Measurements from ENCODE around the gene TSSC4.

Gene TSSC4

DNA sequence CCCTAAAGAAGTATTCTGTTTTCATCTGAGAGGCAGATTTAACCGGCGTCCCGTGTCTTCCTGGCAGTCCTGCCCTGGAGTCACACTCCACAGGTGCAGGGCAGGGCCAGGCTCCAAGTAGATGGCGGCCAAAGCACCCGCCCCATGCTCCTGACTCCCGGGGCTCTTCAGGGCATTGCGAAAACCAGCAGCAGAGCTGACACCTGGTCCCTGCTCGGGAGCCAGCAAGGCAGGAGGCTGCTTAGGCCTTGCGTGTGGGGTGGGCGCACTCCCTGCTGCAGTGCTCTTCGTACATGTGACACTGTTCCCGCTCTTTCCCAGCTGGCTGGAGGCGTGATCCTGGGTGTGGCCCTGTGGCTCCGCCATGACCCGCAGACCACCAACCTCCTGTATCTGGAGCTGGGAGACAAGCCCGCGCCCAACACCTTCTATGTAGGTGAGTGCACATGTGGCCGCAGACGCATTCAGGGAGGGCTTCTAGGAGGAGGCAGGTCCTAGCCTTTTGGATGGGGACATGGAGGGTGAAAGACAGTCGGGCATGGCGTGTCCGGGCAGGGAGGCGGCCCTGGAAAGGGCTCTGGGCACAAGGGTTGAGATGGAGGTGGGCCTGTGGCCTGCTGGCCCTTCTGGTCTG, 10.3 kb upstream of the TSSC4 start:
- no peak overlapping the region for H3K27ac ChIP-seq (ENCODE audit: low read length)
- no peak overlapping the region for H3K9ac ChIP-seq (ENCODE audit: low read length)
- H3K4me1 ChIP-seq (ENCODE audit: low read length) = peaks cover 7% of the 10 kb centered on the region; the same call in 1 of the 2 replicates

DNA sequence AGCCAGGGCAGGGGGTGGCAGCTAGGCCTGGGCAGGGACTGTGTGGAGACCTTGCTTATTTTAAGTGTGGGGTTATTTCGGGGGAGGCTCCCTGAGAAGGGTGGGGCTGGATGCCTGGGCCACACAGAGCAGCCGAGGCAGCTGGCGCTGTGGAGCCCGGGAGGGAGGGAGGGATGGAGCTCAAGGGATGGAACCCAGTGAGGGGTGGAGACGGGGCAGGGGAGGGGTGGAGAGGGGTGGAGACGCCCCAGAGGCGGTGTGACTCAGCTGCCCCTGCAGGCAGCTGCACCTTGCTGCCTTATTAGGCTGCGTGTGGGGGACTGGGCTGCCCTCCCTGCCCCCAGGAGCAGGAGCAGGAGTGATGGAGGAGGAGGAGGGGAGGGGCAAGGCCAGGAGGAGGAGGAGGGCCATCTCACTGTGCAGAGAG, 9.8 kb upstream of the TSSC4 start:
- Histone ChIP-seq H4K20me1 (ENCODE audit: insufficient read depth, low read length) (peaks cover 65% of the 10 kb centered on the region), H3K9me3 (ENCODE audit: insufficient read depth, low read length) (no peaks in the 10 kb centered on the region), H3K4me1 (ENCODE audit: low read length) (0 out of 2 replicates have a peak, but pooled peaks cover 3% of the 10 kb centered on the region), H3K36me3 (replicated peaks; ENCODE audit: low read depth, low read length) (peaks cover 4% of the 10 kb centered on the region), H2AFZ (ENCODE audit: low read depth, low read length) (no peak overlapping the region), H3K27ac (ENCODE audit: low read length) (no peak overlapping the region), H3K9ac (ENCODE audit: low read length) (no peak overlapping the region), H3K27me3 (ENCODE audit: low read depth, low read length) (no peaks in the 10 kb centered on the region), H3K4me3 (ENCODE audit: low read length) (no peak overlapping the region), H3K4me2 (ENCODE audit: low read length) (no peak overlapping the region), H3K79me2 (ENCODE audit: low read length) (peaks cover 55% of the 10 kb centered on the region)
- TF ChIP-seq EZH2phosphoT487 (IDR thresholded peaks at IDR 0.05; ENCODE audit: low read depth) = no peak
- TF ChIP-seq, protein P1, sequence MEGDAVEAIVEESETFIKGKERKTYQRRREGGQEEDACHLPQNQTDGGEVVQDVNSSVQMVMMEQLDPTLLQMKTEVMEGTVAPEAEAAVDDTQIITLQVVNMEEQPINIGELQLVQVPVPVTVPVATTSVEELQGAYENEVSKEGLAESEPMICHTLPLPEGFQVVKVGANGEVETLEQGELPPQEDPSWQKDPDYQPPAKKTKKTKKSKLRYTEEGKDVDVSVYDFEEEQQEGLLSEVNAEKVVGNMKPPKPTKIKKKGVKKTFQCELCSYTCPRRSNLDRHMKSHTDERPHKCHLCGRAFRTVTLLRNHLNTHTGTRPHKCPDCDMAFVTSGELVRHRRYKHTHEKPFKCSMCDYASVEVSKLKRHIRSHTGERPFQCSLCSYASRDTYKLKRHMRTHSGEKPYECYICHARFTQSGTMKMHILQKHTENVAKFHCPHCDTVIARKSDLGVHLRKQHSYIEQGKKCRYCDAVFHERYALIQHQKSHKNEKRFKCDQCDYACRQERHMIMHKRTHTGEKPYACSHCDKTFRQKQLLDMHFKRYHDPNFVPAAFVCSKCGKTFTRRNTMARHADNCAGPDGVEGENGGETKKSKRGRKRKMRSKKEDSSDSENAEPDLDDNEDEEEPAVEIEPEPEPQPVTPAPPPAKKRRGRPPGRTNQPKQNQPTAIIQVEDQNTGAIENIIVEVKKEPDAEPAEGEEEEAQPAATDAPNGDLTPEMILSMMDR (IDR thresholded peaks at IDR 0.05; ENCODE audit: low read depth, low read length) = no peak

More for the DNA sequence above, 10.3 kb upstream of the TSSC4 start:
- Histone ChIP-seq H3K4me2 (ENCODE audit: low read length) (no peak overlapping the region), H2AFZ (ENCODE audit: low read depth, low read length) (no peak overlapping the region), H4K20me1 (ENCODE audit: insufficient read depth, low read length) (peaks cover 71% of the 10 kb centered on the region), H3K36me3 (replicated peaks; ENCODE audit: low read depth, low read length) (peaks cover 4% of the 10 kb centered on the region), H3K79me2 (ENCODE audit: low read length) (peaks cover 60% of the 10 kb centered on the region), H3K4me3 (ENCODE audit: low read length) (no peak overlapping the region), H3K27me3 (ENCODE audit: low read depth, low read length) (no peaks in the 10 kb centered on the region), H3K9me3 (ENCODE audit: insufficient read depth, low read length) (no peaks in the 10 kb centered on the region)
- TF ChIP-seq, protein P1 (IDR thresholded peaks at IDR 0.05; ENCODE audit: low read depth, low read length) = no peak
- TF ChIP-seq EZH2phosphoT487 (IDR thresholded peaks at IDR 0.05; ENCODE audit: low read depth) = no peak

DNA sequence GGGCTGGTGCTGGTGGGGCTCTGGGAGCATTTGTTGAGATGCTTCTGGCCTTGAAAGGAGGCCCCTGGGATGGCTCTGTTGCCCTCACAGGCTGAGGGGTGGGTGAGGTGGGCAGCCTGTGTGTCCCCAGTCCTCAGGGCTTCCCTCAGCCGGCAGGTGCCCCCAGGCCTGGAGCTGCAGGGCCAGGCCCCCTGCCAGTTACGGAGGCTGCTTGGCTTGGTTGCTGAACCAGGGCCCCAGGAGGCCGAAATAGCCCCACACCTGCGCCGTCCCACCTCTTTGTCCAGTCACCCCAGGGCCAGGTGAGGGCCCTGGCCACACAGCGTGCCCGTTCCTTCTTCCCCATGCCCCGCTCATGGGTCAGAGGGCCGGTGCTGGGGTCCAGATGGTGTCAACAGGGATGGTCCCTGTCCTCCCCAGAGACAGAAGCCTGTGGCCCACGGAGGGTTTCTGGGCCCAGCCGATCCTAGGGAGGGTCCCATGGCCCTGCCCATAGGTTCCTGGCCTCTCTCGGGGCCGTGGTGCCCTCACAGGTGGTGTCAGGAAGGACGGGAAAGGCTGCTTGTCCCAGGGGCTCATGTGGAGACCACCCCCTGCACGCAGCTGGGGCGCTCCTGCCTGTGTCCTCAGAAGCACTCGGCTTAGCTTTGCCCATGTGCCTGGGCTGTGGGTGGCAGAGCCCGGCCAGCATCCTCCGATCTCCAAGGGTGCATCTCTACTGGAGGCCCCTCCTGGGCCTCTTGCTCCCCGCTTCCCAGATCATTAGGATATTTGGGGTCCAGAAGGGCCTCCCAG, 9.2 kb upstream of the TSSC4 start:
- Histone ChIP-seq H3K27ac (ENCODE audit: low read length) (no peak overlapping the region), H2AFZ (ENCODE audit: low read depth, low read length) (no peak overlapping the region), H3K9ac (ENCODE audit: low read length) (no peak overlapping the region), H4K20me1 (ENCODE audit: insufficient read depth, low read length) (peaks cover 59% of the 10 kb centered on the region), H3K9me3 (ENCODE audit: insufficient read depth, low read length) (no peaks in the 10 kb centered on the region), H3K4me2 (ENCODE audit: low read length) (no peak overlapping the region), H3K27me3 (ENCODE audit: low read depth, low read length) (no peaks in the 10 kb centered on the region), H3K36me3 (replicated peaks; ENCODE audit: low read depth, low read length) (peaks cover 4% of the 10 kb centered on the region), H3K4me3 (ENCODE audit: low read length) (no peak overlapping the region), H3K4me1 (ENCODE audit: low read length) (no peaks in the 10 kb centered on the region), H3K79me2 (ENCODE audit: low read length) (peaks cover 49% of the 10 kb centered on the region)
- TF ChIP-seq, protein P1 (IDR thresholded peaks at IDR 0.05; ENCODE audit: low read depth, low read length) = no peak
- no peak for TF ChIP-seq EZH2phosphoT487 (IDR thresholded peaks at IDR 0.05; ENCODE audit: low read depth)

DNA sequence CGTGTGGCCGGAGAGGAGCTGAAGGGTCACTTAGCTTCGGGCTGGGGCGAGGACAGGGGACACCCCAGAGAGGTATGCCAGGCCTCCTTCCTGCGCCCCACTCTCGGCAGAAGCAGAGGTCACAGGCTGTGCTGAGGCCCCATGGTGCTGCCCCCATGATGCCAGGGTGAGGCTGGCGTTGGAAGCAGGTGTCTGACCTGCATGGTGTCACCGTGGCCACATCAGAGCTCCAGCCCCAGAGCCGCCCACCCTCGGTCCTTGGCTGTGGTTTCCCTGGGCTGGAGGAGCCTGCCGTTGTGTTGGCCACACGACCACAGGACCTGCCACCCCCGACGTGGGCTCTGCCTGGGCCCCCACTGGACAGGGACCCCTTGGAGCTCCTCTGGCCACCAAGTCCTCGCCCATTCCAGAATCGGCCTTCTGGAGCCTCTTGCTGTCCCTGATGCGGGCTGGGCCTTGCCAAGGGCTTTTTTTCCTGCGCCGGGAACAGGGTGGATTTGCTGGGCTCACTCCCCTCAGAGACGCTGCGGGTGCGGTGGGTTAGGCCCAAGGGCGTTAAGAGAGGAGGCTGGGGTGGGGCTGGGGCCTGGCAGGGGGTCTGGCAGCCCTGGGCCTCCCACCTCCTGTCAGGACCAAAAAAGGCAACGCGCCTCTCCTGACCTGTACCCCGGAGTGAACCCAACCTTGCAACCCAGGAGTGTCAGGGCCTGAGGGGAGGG, 8.2 kb upstream of the TSSC4 start:
- H3K27me3 ChIP-seq (ENCODE audit: low read depth, low read length) = no peaks in the 10 kb centered on the region
- H3K4me1 ChIP-seq (ENCODE audit: low read length) = no peaks in the 10 kb centered on the region
- no peak overlapping the region for H3K9ac ChIP-seq (ENCODE audit: low read length)
- no peak overlapping the region for H3K4me3 ChIP-seq (ENCODE audit: low read length)
- H3K27ac ChIP-seq (ENCODE audit: low read length) = no peak overlapping the region
- TF ChIP-seq, protein P1 (IDR thresholded peaks at IDR 0.05; ENCODE audit: low read depth, low read length) = no peak
- no peak for TF ChIP-seq EZH2phosphoT487 (IDR thresholded peaks at IDR 0.05; ENCODE audit: low read depth)
- no peak overlapping the region for H2AFZ ChIP-seq (ENCODE audit: low read depth, low read length)
- H3K4me2 ChIP-seq (ENCODE audit: low read length) = no peak overlapping the region
- peaks cover 49% of the 10 kb centered on the region for H4K20me1 ChIP-seq (ENCODE audit: insufficient read depth, low read length)
- peaks cover 4% of the 10 kb centered on the region for H3K36me3 ChIP-seq (replicated peaks; ENCODE audit: low read depth, low read length)
- no peaks in the 10 kb centered on the region for H3K9me3 ChIP-seq (ENCODE audit: insufficient read depth, low read length)
- H3K79me2 ChIP-seq (ENCODE audit: low read length) = peaks cover 38% of the 10 kb centered on the region
